ENCODE results near the gene TMPRSS2.

The TMPRSS2 gene

GRCh38 chr21:41427556-41427955, 80.4 kb downstream of the TMPRSS2 start:
- TF ChIP-seq REST (IDR thresholded peaks at IDR 0.05; ENCODE audit: insufficient read depth in 1 of 2, low read depth in 2 of 2, low read length in 2 of 2), result no peak
- no peak for TF ChIP-seq POLR2AphosphoS5 (IDR thresholded peaks at IDR 0.05; ENCODE audit: low read depth, low read length)
- TF ChIP-seq SIN3A (IDR thresholded peaks at IDR 0.05; ENCODE audit: borderline replicate concordance, insufficient read depth, low read length), result no peak
- no peak for TF ChIP-seq TAF1 (IDR thresholded peaks at IDR 0.05; ENCODE audit: borderline replicate concordance, insufficient read depth, low read length)
- TF ChIP-seq FOXP2 (optimal IDR thresholded peaks at IDR 0.05; ENCODE audit: borderline replicate concordance, extremely low read depth, extremely low read length, insufficient read depth), result no peak

GRCh38 chr21:41426676-41427404, 81.1 kb downstream of the TMPRSS2 start:
- TF ChIP-seq POLR2AphosphoS5 (IDR thresholded peaks at IDR 0.05; ENCODE audit: low read depth, low read length), result no peak
- TF ChIP-seq REST (IDR thresholded peaks at IDR 0.05; ENCODE audit: insufficient read depth in 1 of 2, low read depth in 2 of 2, low read length in 2 of 2), result no peak
- TF ChIP-seq SIN3A (IDR thresholded peaks at IDR 0.05; ENCODE audit: borderline replicate concordance, insufficient read depth, low read length), result no peak
- no peak for TF ChIP-seq FOXP2 (optimal IDR thresholded peaks at IDR 0.05; ENCODE audit: borderline replicate concordance, extremely low read depth, extremely low read length, insufficient read depth)
- TF ChIP-seq TAF1 (IDR thresholded peaks at IDR 0.05; ENCODE audit: borderline replicate concordance, insufficient read depth, low read length), result no peak

GRCh38 chr21:41425954-41426675, 81.8 kb downstream of the TMPRSS2 start, which contains the start of gene MX1:
MX1 (plus strand) TSS chr21:41426239; CDS start chr21:41432071, 5,832 bp downstream.
- no peak for TF ChIP-seq SIN3A (IDR thresholded peaks at IDR 0.05; ENCODE audit: borderline replicate concordance, insufficient read depth, low read length)
- TF ChIP-seq TAF1 (IDR thresholded peaks at IDR 0.05; ENCODE audit: borderline replicate concordance, insufficient read depth, low read length), result no peak
- TF ChIP-seq POLR2AphosphoS5 (IDR thresholded peaks at IDR 0.05; ENCODE audit: low read depth, low read length), result no peak
- no peak for TF ChIP-seq FOXP2 (optimal IDR thresholded peaks at IDR 0.05; ENCODE audit: borderline replicate concordance, extremely low read depth, extremely low read length, insufficient read depth)
- no peak for TF ChIP-seq REST (IDR thresholded peaks at IDR 0.05; ENCODE audit: insufficient read depth in 1 of 2, low read depth in 2 of 2, low read length in 2 of 2)

- TF ChIP-seq TAF1 (IDR thresholded peaks at IDR 0.05; ENCODE audit: borderline replicate concordance, insufficient read depth, low read length) (no peak), POLR2AphosphoS5 (IDR thresholded peaks at IDR 0.05; ENCODE audit: low read depth, low read length) (no peak), REST (IDR thresholded peaks at IDR 0.05; ENCODE audit: insufficient read depth in 1 of 2, low read depth in 2 of 2, low read length in 2 of 2) (no peak), SIN3A (IDR thresholded peaks at IDR 0.05; ENCODE audit: borderline replicate concordance, insufficient read depth, low read length) (no peak), FOXP2 (optimal IDR thresholded peaks at IDR 0.05; ENCODE audit: borderline replicate concordance, extremely low read depth, extremely low read length, insufficient read depth) (no peak)
These were observed 82.4 kb downstream of the TMPRSS2 start for GRCh38 chr21:41425588-41425953.
